Measurements from ENCODE around the gene RBBP7.

RBBP7 gene

GRCh38 chrX:16797358-16797757 lies 72.8 kb downstream of the RBBP7 start:
- H3K4me3 ChIP-seq (ENCODE audit: insufficient read depth, low read depth, low read length): no peak overlapping the region
- 93 to 94% methylated on average over 4 to 5 of the region's 5 CpGs for WGBS, 2 experiments
- H3K27ac ChIP-seq (ENCODE audit: insufficient read depth, low read depth, low read length, poor library complexity, severe bottlenecking): no peak overlapping the region
- H3K36me3 ChIP-seq (ENCODE audit: control insufficient read depth, insufficient read depth, low read length): no peaks in the 10 kb centered on the region
- H3K27me3 ChIP-seq (ENCODE audit: control insufficient read depth, insufficient read depth, low read length, poor library complexity, severe bottlenecking): no peaks in the 10 kb centered on the region
- H3K9me3 ChIP-seq (ENCODE audit: control insufficient read depth, low read length): no peaks in the 10 kb centered on the region
- H3K4me1 ChIP-seq (ENCODE audit: control insufficient read depth, insufficient read depth, low read length): no peaks in the 10 kb centered on the region

GRCh38 chrX:16796298-16796697 lies 73.9 kb downstream of the RBBP7 start:
- WGBS, 2 experiments: 98 to 99% methylated on average over 3 to 4 of the region's 4 CpGs
- H3K36me3 ChIP-seq (ENCODE audit: control insufficient read depth, insufficient read depth, low read length): no peaks in the 10 kb centered on the region

More at GRCh38 chrX:16796298-16796697, 73.9 kb downstream of the RBBP7 start:
- Histone ChIP-seq H3K9me3 (ENCODE audit: control insufficient read depth, low read length) (no peaks in the 10 kb centered on the region), H3K27me3 (ENCODE audit: control insufficient read depth, insufficient read depth, low read length, poor library complexity, severe bottlenecking) (no peaks in the 10 kb centered on the region), H3K27ac (ENCODE audit: insufficient read depth, low read depth, low read length, poor library complexity, severe bottlenecking) (no peak overlapping the region), H3K4me1 (ENCODE audit: control insufficient read depth, insufficient read depth, low read length) (no peaks in the 10 kb centered on the region), H3K4me3 (ENCODE audit: insufficient read depth, low read depth, low read length) (no peak overlapping the region)

All from ectodermal cell (in vitro differentiated cells).